Measurements from ENCODE around the gene MSMO1. TPM values are rescaled to one million over a fixed set of nuclear protein-coding genes. Genes with fewer than 3 reads are reported as not detected.

MSMO1 gene
- total and polyA plus RNA-seq, 3 donors from 2014 or later = 60.9 to 85.0 (median 77.5) TPM

DNA sequence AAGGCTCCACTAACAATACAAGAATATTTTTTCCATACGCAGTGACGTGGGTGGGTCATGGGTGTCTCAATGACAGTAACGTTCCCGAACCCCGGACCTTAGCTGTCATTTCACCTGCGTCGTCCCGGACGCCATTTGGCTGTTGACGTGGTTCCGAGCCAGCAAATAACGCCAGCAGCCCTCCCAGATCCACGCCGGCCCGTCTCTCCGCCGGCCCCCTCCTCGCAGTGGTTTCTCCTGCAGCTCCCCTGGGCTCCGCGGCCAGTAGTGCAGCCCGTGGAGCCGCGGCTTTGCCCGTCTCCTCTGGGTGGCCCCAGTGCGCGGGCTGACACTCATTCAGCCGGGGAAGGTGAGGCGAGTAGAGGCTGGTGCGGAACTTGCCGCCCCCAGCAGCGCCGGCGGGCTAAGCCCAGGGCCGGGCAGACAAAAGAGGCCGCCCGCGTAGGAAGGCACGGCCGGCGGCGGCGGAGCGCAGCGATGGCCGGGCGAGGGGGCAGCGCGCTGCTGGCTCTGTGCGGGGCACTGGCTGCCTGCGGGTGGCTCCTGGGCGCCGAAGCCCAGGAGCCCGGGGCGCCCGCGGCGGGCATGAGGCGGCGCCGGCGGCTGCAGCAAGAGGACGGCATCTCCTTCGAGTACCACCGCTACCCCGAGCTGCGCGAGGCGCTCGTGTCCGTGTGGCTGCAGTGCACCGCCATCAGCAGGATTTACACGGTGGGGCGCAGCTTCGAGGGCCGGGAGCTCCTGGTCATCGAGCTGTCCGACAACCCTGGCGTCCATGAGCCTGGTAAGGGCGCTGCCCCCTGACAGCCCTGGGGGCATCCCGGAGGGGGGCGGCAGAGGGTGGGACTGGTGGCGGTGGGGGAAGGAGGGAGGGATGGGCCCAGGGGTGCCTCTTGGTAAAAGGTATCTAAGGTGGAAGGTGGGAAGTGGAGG lies 51.5 kb downstream of the MSMO1 start, which contains the start of gene CPE:
CPE (plus strand) TSS at position 264 of the 933 bp plus-strand sequence; CDS start at position 478, 214 bp downstream.
- Histone ChIP-seq H3K36me3 (ENCODE audit: low read depth, missing control alignments) (no peaks in the 10 kb centered on the region), H3K27me3 (no peaks in the 10 kb centered on the region), H3K27ac (peak within 1 kb of the TSS; percentile 94 to 96), H3K4me1 (peaks cover 3% of the 10 kb centered on the region), H3K4me3 (peak within 1 kb of the TSS; percentile 75 to 84), H3K9me3 (no peaks in the 10 kb centered on the region)
- DNase-seq = peak; percentile 88
- no peak for TF ChIP-seq POLR2A (IDR thresholded peaks at IDR 0.05)
- TF ChIP-seq, protein P1, sequence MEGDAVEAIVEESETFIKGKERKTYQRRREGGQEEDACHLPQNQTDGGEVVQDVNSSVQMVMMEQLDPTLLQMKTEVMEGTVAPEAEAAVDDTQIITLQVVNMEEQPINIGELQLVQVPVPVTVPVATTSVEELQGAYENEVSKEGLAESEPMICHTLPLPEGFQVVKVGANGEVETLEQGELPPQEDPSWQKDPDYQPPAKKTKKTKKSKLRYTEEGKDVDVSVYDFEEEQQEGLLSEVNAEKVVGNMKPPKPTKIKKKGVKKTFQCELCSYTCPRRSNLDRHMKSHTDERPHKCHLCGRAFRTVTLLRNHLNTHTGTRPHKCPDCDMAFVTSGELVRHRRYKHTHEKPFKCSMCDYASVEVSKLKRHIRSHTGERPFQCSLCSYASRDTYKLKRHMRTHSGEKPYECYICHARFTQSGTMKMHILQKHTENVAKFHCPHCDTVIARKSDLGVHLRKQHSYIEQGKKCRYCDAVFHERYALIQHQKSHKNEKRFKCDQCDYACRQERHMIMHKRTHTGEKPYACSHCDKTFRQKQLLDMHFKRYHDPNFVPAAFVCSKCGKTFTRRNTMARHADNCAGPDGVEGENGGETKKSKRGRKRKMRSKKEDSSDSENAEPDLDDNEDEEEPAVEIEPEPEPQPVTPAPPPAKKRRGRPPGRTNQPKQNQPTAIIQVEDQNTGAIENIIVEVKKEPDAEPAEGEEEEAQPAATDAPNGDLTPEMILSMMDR (IDR thresholded peaks at IDR 0.05) = peak; percentile 22 to 57 (median 54)
- intact Hi-C loops (cut with DNase I; ENCODE audit: low total_unique reads) = no loop called here
- WGBS, 2 donors = 1% methylated on average over 23 to 63 of the region's 82 CpGs

DNA sequence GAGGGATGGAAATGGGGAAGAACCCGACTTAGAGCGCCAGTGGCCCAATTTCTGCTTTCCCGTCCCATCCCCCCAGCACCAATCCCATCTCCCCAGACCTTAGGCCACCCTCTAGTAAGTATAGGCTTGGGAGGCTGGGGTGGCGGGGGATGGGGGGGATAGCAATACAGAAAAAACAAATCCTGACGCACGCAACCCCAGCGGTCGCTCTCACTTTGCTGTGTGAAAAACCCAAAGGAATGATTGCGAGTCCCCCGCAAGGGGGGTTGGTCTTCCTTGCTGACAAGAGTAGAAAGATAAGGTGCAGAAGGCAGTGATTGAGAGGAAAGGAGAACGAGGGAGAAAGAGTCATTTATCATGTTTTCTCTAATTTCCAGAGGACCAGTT lies 52.2 kb downstream of the MSMO1 start:
- intact Hi-C loops (cut with DNase I; ENCODE audit: low total_unique reads) = no loop called here
- DNase-seq = peak; percentile 84
- TF ChIP-seq, protein P1 (IDR thresholded peaks at IDR 0.05) = no peak
- TF ChIP-seq POLR2A (IDR thresholded peaks at IDR 0.05) = no peak
- Histone ChIP-seq H3K27ac (peak overlapping the region; percentile 94 to 96), H3K4me3 (peak overlapping the region; percentile 75 to 84), H3K36me3 (ENCODE audit: low read depth, missing control alignments) (no peaks in the 10 kb centered on the region), H3K27me3 (no peaks in the 10 kb centered on the region), H3K4me1 (peaks cover 10% of the 10 kb centered on the region), H3K9me3 (no peaks in the 10 kb centered on the region)
- WGBS, 2 donors = 19 to 20% methylated on average over 11 of the region's 11 CpGs

DNA sequence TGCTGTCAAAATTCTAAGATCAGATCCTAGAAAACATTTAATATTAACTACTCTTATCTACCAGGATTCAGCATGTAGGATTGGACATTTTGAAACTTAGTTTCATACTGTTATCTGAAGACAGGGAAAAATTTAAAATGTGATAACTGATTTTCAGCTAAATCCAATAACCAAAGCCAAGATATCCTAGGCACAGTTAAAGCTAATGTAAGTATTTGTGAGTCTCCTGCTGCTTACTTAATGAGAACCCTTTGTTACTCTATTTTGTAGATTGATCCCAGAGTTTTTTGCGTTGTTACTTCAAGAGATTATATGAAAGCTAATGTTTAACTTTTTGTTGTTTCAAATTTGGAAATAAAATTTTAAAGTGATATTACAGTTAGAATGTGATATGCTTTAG lies 53.3 kb downstream of the MSMO1 start:
- intact Hi-C loops (cut with DNase I; ENCODE audit: low total_unique reads) = no loop called here
- WGBS, 2 donors = 22 to 36% methylated on average over 1 of the region's 1 CpG
- TF ChIP-seq, protein P1 (IDR thresholded peaks at IDR 0.05) = no peak
- no peak for TF ChIP-seq POLR2A (IDR thresholded peaks at IDR 0.05)
- Histone ChIP-seq H3K27ac (peak overlapping the region; percentile 94 to 96), H3K4me1 (peaks cover 14% of the 10 kb centered on the region), H3K4me3 (peak overlapping the region in 1 of 2 donors; percentile 84), H3K9me3 (no peaks in the 10 kb centered on the region), H3K27me3 (no peaks in the 10 kb centered on the region), H3K36me3 (ENCODE audit: low read depth, missing control alignments) (no peaks in the 10 kb centered on the region)
- no peak for DNase-seq

DNA sequence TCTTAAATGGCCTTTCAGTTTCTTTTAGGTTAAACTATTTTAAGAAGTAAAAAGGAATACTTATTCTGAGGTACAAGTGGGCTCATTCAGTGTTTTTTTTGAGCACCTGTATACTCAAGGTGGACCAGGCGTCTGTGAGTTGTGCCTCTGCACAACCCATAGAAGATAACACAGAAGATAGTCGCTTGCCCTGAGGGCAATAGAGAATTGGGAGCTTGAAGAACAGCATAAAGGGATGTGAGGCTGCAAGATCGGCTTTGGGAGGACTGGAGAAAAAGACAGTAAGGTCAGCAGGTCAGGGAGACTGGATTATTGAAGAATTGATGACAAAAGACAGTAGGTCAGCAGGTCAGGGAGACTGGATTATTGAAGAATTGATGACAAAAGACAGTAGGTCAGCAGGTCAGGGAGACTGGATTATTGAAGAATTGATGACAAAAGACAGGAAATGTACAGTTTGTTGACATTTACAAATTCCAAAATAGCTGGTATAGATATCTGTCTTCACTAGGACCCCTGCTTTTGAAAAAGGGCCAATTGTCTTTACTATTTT lies 54.4 kb downstream of the MSMO1 start:
- WGBS, 2 donors = 65 to 77% methylated on average over 3 of the region's 3 CpGs
- Histone ChIP-seq H3K27me3 (no peaks in the 10 kb centered on the region), H3K27ac (peak overlapping the region in 1 of 2 donors; percentile 94), H3K4me3 (no peak overlapping the region), H3K4me1 (peaks cover 16% of the 10 kb centered on the region), H3K36me3 (ENCODE audit: low read depth, missing control alignments) (no peaks in the 10 kb centered on the region), H3K9me3 (no peaks in the 10 kb centered on the region)
- DNase-seq = no peak
- intact Hi-C loops (cut with DNase I; ENCODE audit: low total_unique reads) = no loop called here
- TF ChIP-seq POLR2A (IDR thresholded peaks at IDR 0.05) = no peak
- TF ChIP-seq, protein P1 (IDR thresholded peaks at IDR 0.05) = no peak
